ENCODE results near the gene GPR183. TPM values are rescaled to one million over a fixed set of nuclear protein-coding genes. Genes with fewer than 3 reads are reported as not detected.

The GPR183 gene
- total RNA-seq, 2 experiments from 2014 or later: 46.4 to 47.1 TPM

DNA sequence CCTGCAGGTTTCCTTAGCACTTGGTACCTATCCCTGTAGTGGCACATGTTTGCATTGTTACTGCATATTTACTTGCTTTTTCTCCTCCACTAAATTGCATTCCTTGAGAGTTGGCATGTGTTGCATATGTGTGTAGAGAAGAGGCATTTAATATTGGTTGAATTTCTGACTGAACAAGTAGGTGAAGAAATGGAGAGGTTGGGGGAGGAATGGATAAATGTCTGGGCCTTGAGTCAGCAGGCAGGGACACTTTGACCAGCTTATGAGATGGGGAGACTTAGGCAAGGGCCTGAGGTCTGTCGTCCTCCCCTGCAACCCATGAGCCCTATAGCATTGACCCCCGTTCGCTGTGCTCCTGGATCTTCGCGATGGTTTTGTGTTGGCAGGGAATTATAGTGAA, 47.0 kb downstream of the GPR183 start:
- peaks cover 81% of the 10 kb centered on the region for H3K4me1 Mint-ChIP-seq (ENCODE audit: low read depth)
- ChIA-PET POLR2A (no interaction called here), CTCF (interaction anchor here (2.1 to 2.8 kb wide), 2 partner anchors 9 to 85 kb away, joined by 13 to 26 read pairs; no protein-coding TSS in a partner anchor)
- no peaks in the 10 kb centered on the region for H3K9me3 Mint-ChIP-seq
- no peak for DNase-seq
- H3K4me3 Mint-ChIP-seq: no peak overlapping the region
- H3K27me3 Mint-ChIP-seq: no peaks in the 10 kb centered on the region
- H3K27ac Mint-ChIP-seq: peak overlapping the region; percentile 28
- intact Hi-C loops (cut with micrococcal nuclease): no loop called here
- peaks cover 17% of the 10 kb centered on the region for H3K36me3 Mint-ChIP-seq

- Mint-ChIP-seq H3K4me3 (peak overlapping the region; percentile 17), H3K27me3 (no peaks in the 10 kb centered on the region), H3K4me1 (ENCODE audit: low read depth) (peaks cover 78% of the 10 kb centered on the region), H3K27ac (peak overlapping the region; percentile 90), H3K36me3 (peaks cover 26% of the 10 kb centered on the region), H3K9me3 (no peaks in the 10 kb centered on the region)
- ChIA-PET CTCF (interaction anchor here (1.0 to 3.8 kb wide), 11 partner anchors 10 to 389 kb away, joined by 3 to 38 read pairs (median 5); partner anchors contain the start of gene UBAC2), POLR2A (interaction anchor here (0.6 to 2.1 kb wide), 5 partner anchors 38 to 66 kb away, joined by 3 to 22 read pairs (median 5); partner anchors contain the start of gene UBAC2)
- no peak for DNase-seq
- intact Hi-C loops (cut with micrococcal nuclease): loop anchor here (1.0 to 5.0 kb wide), 9 partner anchors 10 to 232 kb away; partner anchors contain the start of gene UBAC2
Observed at GRCh38 chr13:99258946-99259345, 48.3 kb downstream of the GPR183 start.

GRCh38 chr13:99258210-99258860, 48.9 kb downstream of the GPR183 start, which contains the start of gene GPR18:
GPR18 (minus strand) TSS chr13:99258379; CDS start chr13:99255872, 2,507 bp downstream.
- Mint-ChIP-seq H3K27ac (peak within 1 kb of the TSS; percentile 90), H3K4me1 (ENCODE audit: low read depth) (peaks cover 76% of the 10 kb centered on the region), H3K27me3 (no peaks in the 10 kb centered on the region), H3K4me3 (peak within 1 kb of the TSS; percentile 77), H3K9me3 (no peaks in the 10 kb centered on the region), H3K36me3 (peaks cover 30% of the 10 kb centered on the region)
- ChIA-PET CTCF (interaction anchor here (0.6 to 3.8 kb wide), 15 partner anchors 11 to 389 kb away, joined by 3 to 38 read pairs (median 4); partner anchors contain the start of gene UBAC2), POLR2A (interaction anchor here (0.6 to 2.1 kb wide), 8 partner anchors 39 to 384 kb away, joined by 3 to 22 read pairs (median 4); partner anchors contain the start of gene UBAC2)
- DNase-seq: peak; percentile 57
- intact Hi-C loops (cut with micrococcal nuclease): loop anchor here (1.0 to 5.0 kb wide), 9 partner anchors 9 to 232 kb away; partner anchors contain the start of gene UBAC2

GRCh38 chr13:99257291-99257690, 49.9 kb downstream of the GPR183 start:
- Mint-ChIP-seq H3K4me3 (peak overlapping the region; percentile 62), H3K27me3 (no peaks in the 10 kb centered on the region), H3K27ac (no peak overlapping the region), H3K36me3 (peaks cover 30% of the 10 kb centered on the region), H3K4me1 (ENCODE audit: low read depth) (peaks cover 68% of the 10 kb centered on the region), H3K9me3 (no peaks in the 10 kb centered on the region)
- ChIA-PET CTCF (interaction anchor here (1.1 to 3.8 kb wide), 8 partner anchors 8 to 178 kb away, joined by 3 to 38 read pairs (median 6); no protein-coding TSS in a partner anchor), POLR2A (interaction anchor here (1.0 to 2.1 kb wide), 7 partner anchors 9 to 178 kb away, joined by 3 to 22 read pairs (median 4); partner anchors contain the start of gene UBAC2)
- no peak for DNase-seq
- intact Hi-C loops (cut with micrococcal nuclease): loop anchor here (5.0 kb wide), 1 partner anchor 205 kb away; no protein-coding TSS in a partner anchor

- H3K27me3 Mint-ChIP-seq: no peaks in the 10 kb centered on the region
- peak overlapping the region; percentile 62 for H3K4me3 Mint-ChIP-seq
- CTCF ChIA-PET: interaction anchor here (0.9 to 3.8 kb wide), 5 partner anchors 9 to 210 kb away, joined by 3 to 38 read pairs (median 13); no protein-coding TSS in a partner anchor
- H3K27ac Mint-ChIP-seq: peak overlapping the region; percentile 73
- POLR2A ChIA-PET: interaction anchor here (1.1 to 2.1 kb wide), 6 partner anchors 40 to 56 kb away, joined by 3 to 22 read pairs (median 6); partner anchors contain the start of gene UBAC2
- H3K4me1 Mint-ChIP-seq (ENCODE audit: low read depth): peaks cover 71% of the 10 kb centered on the region
- peaks cover 33% of the 10 kb centered on the region for H3K36me3 Mint-ChIP-seq
- H3K9me3 Mint-ChIP-seq: no peaks in the 10 kb centered on the region
- intact Hi-C loops (cut with micrococcal nuclease): loop anchor here (5.0 kb wide), 1 partner anchor 204 kb away; no protein-coding TSS in a partner anchor
- no peak for DNase-seq
Observed at GRCh38 chr13:99256709-99257108, 50.5 kb downstream of the GPR183 start.

GRCh38 chr13:99256283-99256682, 50.9 kb downstream of the GPR183 start:
- H3K4me3 Mint-ChIP-seq: peak overlapping the region; percentile 62
- POLR2A ChIA-PET: interaction anchor here (0.6 to 1.6 kb wide), 5 partner anchors 40 to 58 kb away, joined by 3 to 8 read pairs (median 4); partner anchors contain the start of gene UBAC2
- H3K27me3 Mint-ChIP-seq: no peaks in the 10 kb centered on the region
- CTCF ChIA-PET: interaction anchor here (0.7 to 3.8 kb wide), 9 partner anchors 8 to 211 kb away, joined by 3 to 38 read pairs (median 8); no protein-coding TSS in a partner anchor
- H3K27ac Mint-ChIP-seq: peak overlapping the region; percentile 73
- peaks cover 37% of the 10 kb centered on the region for H3K36me3 Mint-ChIP-seq
- H3K9me3 Mint-ChIP-seq: no peaks in the 10 kb centered on the region
- no peak for DNase-seq
- intact Hi-C loops (cut with micrococcal nuclease): loop anchor here (5.0 kb wide), 1 partner anchor 204 kb away; no protein-coding TSS in a partner anchor
- peaks cover 72% of the 10 kb centered on the region for H3K4me1 Mint-ChIP-seq (ENCODE audit: low read depth)

DNA sequence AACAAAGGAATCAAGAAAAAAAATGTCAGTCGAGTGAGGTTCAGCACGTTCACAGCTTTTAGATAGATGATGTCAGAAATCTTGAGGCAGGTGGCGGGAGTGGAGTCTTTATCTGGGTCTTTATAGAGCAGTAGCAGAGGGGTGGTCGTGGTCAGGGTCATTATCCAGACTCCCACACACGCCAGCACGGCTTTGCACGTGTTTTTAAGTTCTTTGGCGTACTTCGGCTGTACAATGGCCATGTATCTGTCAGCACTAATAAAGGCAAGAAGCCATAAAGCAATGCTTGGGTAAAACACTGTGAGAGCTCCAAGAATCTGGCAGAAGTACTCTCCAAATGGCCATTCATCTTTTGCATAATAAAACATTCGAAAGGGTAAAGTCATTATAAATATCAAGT, 51.9 kb downstream of the GPR183 start:
- Mint-ChIP-seq H3K4me3 (peak overlapping the region; percentile 5), H3K4me1 (ENCODE audit: low read depth) (peaks cover 72% of the 10 kb centered on the region), H3K27ac (peak overlapping the region; percentile 44), H3K27me3 (no peaks in the 10 kb centered on the region), H3K36me3 (peaks cover 41% of the 10 kb centered on the region), H3K9me3 (no peaks in the 10 kb centered on the region)
- ChIA-PET CTCF (interaction anchor here (0.7 to 3.8 kb wide), 7 partner anchors 9 to 340 kb away, joined by 3 to 38 read pairs (median 8); no protein-coding TSS in a partner anchor), POLR2A (interaction anchor here (1.1 to 1.4 kb wide), 2 partner anchors 27 to 55 kb away, joined by 3 to 8 read pairs; partner anchors contain the start of gene UBAC2)
- intact Hi-C loops (cut with micrococcal nuclease): loop anchor here (5.0 kb wide), 1 partner anchor 203 kb away; no protein-coding TSS in a partner anchor
- DNase-seq: no peak

GRCh38 chr13:99254830-99255229, 52.4 kb downstream of the GPR183 start:
- peaks cover 42% of the 10 kb centered on the region for H3K36me3 Mint-ChIP-seq
- H3K9me3 Mint-ChIP-seq: no peaks in the 10 kb centered on the region
- H3K27ac Mint-ChIP-seq: peak overlapping the region; percentile 44
- H3K4me1 Mint-ChIP-seq (ENCODE audit: low read depth): peaks cover 72% of the 10 kb centered on the region
- no peaks in the 10 kb centered on the region for H3K27me3 Mint-ChIP-seq
- DNase-seq: no peak
- ChIA-PET POLR2A (interaction anchor here (1.1 kb wide), 1 partner anchor 27 kb away, joined by 3 read pairs; no protein-coding TSS in a partner anchor), CTCF (interaction anchor here (0.7 to 1.9 kb wide), 6 partner anchors 10 to 340 kb away, joined by 3 to 13 read pairs (median 6); no protein-coding TSS in a partner anchor)
- H3K4me3 Mint-ChIP-seq: peak overlapping the region; percentile 5
- intact Hi-C loops (cut with micrococcal nuclease): loop anchor here (5.0 kb wide), 1 partner anchor 203 kb away; no protein-coding TSS in a partner anchor

DNA sequence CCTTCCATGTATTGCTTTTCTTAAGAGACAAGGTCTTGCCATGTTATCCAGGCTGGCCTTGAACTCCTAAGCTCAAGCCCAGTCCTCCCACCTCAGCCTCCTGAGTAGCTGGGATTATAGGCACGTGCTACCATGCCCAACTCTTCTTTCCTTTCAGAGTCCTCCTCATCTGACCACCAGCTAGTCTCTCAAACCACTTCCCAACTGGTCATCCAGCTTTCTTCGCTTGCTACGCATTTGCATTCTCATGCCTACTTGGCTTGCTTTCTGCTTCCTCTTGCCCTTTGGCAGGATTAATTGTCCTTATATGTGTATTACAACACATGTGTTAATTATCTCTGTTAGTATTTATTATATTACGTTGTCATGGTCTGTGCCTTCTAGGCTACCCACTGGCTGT, 55.3 kb downstream of the GPR183 start:
- Mint-ChIP-seq H3K9me3 (peaks cover 8% of the 10 kb centered on the region), H3K36me3 (peaks cover 50% of the 10 kb centered on the region), H3K4me3 (no peak overlapping the region), H3K27me3 (no peaks in the 10 kb centered on the region), H3K27ac (peak overlapping the region; percentile 68), H3K4me1 (ENCODE audit: low read depth) (peaks cover 54% of the 10 kb centered on the region)
- CTCF ChIA-PET: interaction anchor here (0.7 to 1.9 kb wide), 5 partner anchors 14 to 359 kb away, joined by 3 to 5 read pairs (median 3); partner anchors contain the start of gene UBAC2
- POLR2A ChIA-PET: interaction anchor here (1.7 kb wide), 1 partner anchor 47 kb away, joined by 6 read pairs; no protein-coding TSS in a partner anchor
- DNase-seq: no peak
- intact Hi-C loops (cut with micrococcal nuclease): loop anchor here (1.0 kb wide), 1 partner anchor 31 kb away; no protein-coding TSS in a partner anchor

GRCh38 chr13:99250982-99251825, 56.0 kb downstream of the GPR183 start:
- H3K36me3 Mint-ChIP-seq: peaks cover 50% of the 10 kb centered on the region
- peak overlapping the region; percentile 68 for H3K27ac Mint-ChIP-seq
- POLR2A ChIA-PET: interaction anchor here (0.9 to 1.7 kb wide), 3 partner anchors 15 to 46 kb away, joined by 3 to 6 read pairs (median 5); no protein-coding TSS in a partner anchor
- peaks cover 8% of the 10 kb centered on the region for H3K9me3 Mint-ChIP-seq
- H3K4me1 Mint-ChIP-seq (ENCODE audit: low read depth): peaks cover 48% of the 10 kb centered on the region
- H3K27me3 Mint-ChIP-seq: no peaks in the 10 kb centered on the region
- DNase-seq: no peak
- no peak overlapping the region for H3K4me3 Mint-ChIP-seq
- CTCF ChIA-PET: interaction anchor here (0.7 to 1.9 kb wide), 6 partner anchors 15 to 360 kb away, joined by 3 to 5 read pairs (median 3); partner anchors contain the start of gene UBAC2
- intact Hi-C loops (cut with micrococcal nuclease): loop anchor here (1.0 kb wide), 1 partner anchor 30 kb away; no protein-coding TSS in a partner anchor

All from activated CD4-positive, alpha-beta memory T cell treated with anti-CD3 and anti-CD28 coated beads for 36 hours (primary cell).